GM19468 (cell line): ENCODE measurements around the gene GABBR2.

ENCODE experiments used
- ATAC-seq: cut with Tn5 transposase; IDR thresholded peaks from one replicate; pipeline ENCODE4 v1.9.1; 2021; ENCODE audit warnings: mild to moderate bottlenecking, moderate library complexity, moderate number of reproducible peaks; ENCODE audit not compliant: unreplicated experiment; ENCODE audit errors: extremely low read depth

Gene GABBR2

GRCh38 chr9:98391867-98392266 lies 316.9 kb downstream of the GABBR2 start:
- ATAC-seq, result no peak

DNA sequence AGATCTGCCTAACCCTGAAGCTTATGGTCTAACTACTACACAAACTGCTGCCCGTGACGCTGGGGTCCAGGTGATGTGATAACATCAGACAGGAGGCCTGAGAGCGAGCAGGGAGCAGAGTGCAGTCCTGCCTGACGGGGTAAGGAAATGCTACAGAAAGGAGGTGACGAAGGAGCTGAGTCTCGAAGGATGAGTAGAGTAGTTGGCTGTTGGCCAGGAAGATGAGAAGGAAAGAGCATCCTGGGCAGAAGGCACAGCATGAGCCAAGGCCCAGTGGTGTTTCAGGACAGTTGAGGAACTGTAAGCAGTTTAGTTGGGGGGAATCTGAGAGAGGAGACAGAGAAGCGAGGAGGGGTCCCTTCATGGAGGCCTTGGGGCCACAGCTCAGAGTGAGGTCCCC lies 317.3 kb downstream of the GABBR2 start:
- no peak for ATAC-seq

- no peak for ATAC-seq
These were observed 323.0 kb downstream of the GABBR2 start for GRCh38 chr9:98385751-98386150.

GRCh38 chr9:98383758-98384157 lies 325.0 kb downstream of the GABBR2 start:
- no peak for ATAC-seq

DNA sequence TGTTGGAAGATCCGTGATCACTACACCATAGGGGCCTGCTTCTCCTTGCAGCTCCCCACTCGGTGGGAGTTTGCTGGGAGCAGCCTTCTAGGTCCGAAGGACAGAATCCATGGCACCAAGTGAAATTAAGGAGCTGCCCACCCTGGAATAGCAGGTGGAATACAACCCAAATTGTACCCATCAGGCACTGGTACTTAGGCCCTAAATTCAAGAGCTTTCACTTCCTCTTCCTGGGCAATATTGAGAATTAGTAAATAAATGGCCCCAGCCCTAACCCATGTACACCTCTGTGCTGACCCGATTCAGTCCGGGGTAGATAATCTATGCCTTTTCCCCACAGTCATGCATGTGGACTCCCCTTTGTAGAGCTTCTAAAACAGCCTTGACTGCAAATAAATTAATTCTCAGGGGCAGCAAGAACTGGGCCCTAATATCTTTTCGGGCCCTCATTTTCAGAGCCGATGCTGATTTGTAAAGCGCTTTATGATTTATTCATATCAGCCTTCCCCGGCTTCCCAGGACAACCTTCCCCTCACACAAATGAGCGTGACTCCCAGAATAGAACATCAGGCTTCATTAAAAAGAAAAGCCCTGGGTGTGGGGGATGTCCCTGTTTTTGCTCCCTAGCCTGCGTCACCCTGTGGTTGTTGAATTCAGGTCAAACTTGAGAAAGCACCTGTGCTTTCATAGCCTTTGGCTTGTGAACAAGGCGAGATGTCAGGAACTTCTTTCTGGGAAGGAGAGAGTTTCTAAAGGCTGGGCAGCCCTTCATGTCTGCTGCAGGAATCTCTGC lies 327.2 kb downstream of the GABBR2 start:
- ATAC-seq, result no peak

- ATAC-seq, result no peak
These were observed 328.6 kb downstream of the GABBR2 start for GRCh38 chr9:98380065-98380681.

DNA sequence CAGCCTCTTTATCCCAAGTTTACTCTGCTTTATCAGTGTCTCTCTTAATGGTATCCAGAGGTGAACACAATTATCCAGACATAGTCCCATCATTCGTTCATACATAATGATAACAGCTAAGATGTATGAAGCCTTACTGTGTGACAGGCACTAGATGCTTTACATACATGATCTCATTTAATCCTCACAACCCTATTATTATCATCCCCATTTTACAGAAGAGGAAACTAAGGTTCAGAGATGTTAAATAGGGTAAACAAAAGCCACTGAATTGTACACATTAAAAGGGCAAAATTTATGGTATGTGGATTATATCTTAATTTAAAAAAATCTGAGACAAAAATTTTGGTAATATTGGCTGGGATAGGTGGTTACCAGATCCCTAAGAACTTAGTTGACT lies 329.2 kb downstream of the GABBR2 start:
- no peak for ATAC-seq

DNA sequence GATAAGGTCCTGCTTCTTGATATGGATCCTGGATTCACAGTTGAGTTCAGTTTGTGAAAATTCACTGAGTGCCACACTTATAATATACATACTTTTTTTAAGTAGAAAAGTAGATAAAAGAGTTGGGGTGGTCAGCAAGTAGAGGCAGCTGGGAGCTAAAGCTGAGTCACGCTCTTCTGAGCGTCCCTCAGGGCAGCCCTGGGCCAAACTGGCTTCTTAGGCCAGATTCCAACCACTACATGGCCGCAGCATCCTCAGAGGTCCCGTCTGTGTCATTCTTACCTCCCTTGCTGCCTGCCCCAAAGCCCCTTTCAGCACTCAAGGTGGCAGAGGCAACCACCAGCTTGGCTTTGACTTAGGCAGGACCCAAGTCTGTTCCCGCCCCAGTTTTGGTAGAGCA lies 329.9 kb downstream of the GABBR2 start:
- ATAC-seq, result no peak

DNA sequence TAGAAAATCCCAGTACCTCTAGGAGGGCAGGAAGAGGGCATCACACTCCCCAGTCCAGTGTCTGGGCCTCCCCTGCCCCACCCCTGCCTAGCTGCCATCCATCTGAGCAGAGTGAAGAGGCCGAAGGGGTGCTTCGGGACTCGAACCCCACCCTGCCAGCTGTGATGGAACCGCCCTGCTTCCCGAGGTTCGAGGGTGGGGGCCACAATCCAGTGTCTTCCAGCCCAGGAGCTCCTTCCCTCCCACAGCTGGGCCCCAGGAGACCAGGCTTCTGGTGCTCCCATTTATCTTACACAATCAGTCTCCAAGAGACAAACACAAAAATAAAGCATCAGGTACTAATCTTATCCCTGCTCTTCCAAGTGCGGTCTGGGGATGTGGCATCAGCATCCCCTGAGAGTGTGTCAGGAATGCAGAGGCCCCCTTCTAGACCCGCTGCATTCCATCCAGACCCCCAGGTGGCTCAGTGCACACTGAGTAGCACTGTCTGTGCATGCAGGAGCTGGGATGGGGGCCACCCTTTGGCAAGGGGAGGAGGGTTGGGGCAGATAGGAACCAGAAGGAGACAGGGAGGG lies 330.4 kb downstream of the GABBR2 start:
- ATAC-seq, result no peak

GRCh38 chr9:98375138-98375726 lies 333.5 kb downstream of the GABBR2 start:
- ATAC-seq, result no peak

DNA sequence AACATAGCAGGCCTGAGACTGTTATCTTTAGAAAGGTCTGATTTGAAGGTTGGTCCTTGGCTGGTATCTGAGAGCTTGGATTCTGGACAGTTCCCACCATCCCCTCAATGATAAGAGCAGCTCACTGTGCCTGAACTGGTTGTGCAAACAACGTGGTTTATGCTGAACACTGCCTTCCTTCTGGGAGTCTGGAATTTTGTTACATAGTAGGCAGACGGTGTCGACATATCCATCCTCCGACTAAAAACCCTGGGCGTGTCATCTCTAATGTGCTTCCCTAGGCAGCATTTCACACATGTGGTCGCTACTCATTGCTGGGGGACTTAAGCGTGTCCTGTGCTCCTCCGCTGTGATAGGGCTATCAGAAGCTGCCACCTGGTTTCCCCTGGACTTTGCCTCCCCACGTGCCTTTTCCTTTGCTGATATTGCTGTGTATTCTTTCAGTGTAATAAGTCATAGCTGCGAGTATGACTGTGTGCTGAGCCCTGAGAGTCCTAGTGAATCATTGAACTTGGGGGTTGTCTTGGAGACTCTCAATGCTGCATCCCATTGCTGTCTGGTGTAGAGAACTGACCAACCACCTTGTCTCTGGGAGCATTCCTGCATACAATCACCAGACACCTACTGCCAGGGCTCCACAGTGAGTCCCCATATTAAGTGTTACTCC lies 334.2 kb downstream of the GABBR2 start:
- ATAC-seq, result no peak

- ATAC-seq, result no peak
These were observed 335.1 kb downstream of the GABBR2 start for GRCh38 chr9:98373609-98374008.

GRCh38 chr9:98372077-98372836 lies 336.5 kb downstream of the GABBR2 start:
- no peak for ATAC-seq

DNA sequence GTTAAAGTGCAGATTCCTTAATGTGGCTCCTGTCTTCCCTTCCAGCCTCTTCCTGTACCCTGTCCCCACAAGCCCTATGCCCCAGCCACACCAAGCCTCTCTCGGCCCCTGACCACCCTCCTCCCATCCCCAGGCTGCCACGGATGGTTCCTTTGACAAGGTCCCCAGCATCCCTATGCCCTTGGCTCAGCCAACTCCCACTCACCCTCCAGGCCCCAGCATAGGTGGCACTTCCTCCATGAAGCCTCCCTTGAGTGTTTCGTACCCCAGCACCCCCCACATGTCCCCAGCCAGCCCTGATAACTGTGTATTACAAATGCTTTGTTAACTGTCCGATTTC lies 337.8 kb downstream of the GABBR2 start:
- no peak for ATAC-seq

- no peak for ATAC-seq
These were observed 338.3 kb downstream of the GABBR2 start for GRCh38 chr9:98370300-98370975.

DNA sequence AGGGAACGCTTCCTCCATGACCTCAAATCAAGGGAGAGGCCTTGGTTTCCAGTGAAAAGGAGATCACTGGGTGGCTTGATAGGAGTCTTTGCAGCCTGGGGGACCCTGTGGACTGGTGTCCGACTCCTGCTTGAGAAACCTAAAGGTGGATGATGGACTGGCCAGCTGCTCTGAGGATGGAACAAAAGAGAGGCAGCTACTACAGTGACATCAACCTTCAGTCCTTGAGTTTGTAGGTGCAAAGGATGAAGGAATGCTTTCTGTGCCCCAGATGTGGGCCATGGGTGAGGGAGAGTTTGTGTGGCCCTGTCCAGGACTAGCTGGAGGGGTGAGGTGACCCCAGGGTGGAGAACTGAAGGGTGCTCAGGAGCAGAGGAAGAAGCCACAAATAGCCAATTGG lies 338.8 kb downstream of the GABBR2 start:
- no peak for ATAC-seq

DNA sequence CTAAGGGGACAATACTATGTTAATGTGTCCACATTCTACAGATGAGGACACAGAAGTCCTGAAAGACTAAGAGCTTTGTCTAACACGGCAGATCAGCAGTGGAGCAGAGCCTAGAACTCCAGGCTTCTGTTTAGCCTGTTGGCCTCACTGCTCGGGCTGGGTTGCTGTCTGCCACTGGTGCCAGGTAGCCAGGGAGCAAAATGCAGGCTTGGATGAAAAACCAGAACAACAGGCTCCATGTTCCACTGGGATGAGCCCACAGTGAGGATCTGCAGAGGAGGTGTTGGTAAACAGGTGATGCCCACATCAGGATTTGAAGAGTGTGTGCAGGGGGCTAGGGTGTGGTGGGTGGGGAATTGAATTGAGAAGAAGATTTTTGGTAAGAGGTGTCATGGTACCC lies 339.3 kb downstream of the GABBR2 start:
- ATAC-seq, result no peak

GRCh38 chr9:98369066-98369425 lies 339.7 kb downstream of the GABBR2 start:
- ATAC-seq, result no peak

DNA sequence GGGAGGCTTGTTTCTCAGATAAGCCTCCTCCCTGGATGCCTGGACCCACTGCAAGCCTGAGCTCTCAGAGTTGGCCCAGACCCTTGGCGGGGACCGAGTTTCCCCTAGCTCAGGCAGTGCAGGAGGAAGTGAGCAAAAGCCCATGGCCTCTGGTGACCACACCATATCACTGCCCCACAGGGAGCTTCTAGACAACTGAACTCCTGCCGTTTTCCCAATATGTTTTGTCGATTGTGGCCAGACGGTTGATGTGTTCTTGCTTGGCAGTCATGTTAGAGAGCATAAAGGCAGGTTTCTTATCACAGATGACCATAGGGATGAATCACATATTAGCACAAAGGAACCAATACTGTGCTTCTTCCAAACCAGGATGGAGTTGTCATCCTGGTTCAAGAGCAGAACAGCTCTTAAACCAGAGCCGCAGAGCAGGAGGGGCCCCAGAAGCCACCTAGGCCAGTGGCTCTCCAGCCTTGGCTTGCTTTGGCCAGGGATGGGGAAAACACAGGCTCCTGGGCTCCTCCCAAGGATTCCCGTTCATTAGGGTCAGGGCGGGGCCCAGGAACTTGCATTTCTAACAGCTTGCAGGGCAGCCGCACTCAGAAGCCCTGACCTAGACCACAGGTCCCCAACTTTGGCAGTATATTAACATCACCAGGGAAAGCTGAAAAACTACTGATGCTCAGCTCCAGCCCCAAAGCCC lies 340.2 kb downstream of the GABBR2 start:
- no peak for ATAC-seq
